Esophagus muscularis mucosa (tissue), 4 donors: ENCODE results near the gene SYTL2. TPM values are rescaled to one million over a fixed set of nuclear protein-coding genes. Genes with fewer than 3 reads are reported as not detected.

Source experiments
- DNase-seq: peaks from one replicate; pipeline ENCODE4 v3.0.0-alpha.2; 2017; ENCODE audit errors: extremely low spot score
- H3K27ac ChIP-seq, 4 donors: fragments of 200-600 bp; sonication (generic); replicated peaks in 1 of 4; 1 replicate in 3 of 4; 2 replicates in 1 of 4; pipeline ENCODE4 v1.5.1; 2016 to 2019; ENCODE audit warnings: mild to moderate bottlenecking in 1 of 4
- H3K27me3 ChIP-seq, 4 donors: fragments of 200-600 bp; sonication (generic); one replicate each; pipeline versions ENCODE4 v1.5.1 to v1.6.0; 2016 to 2019
- H3K36me3 ChIP-seq, 4 donors: fragments of 200-600 bp; sonication (generic); one replicate each; pipeline ENCODE4 v1.5.1; 2016 to 2019
- H3K4me1 ChIP-seq, 4 donors: fragments of 200-600 bp; sonication (generic); one replicate each; pipeline ENCODE4 v1.5.1; 2016 to 2019
- H3K4me3 ChIP-seq, 4 donors: fragments of 200-600 bp; sonication (generic); 1 replicate in 2 of 4; 2 replicates in 2 of 4; pipeline ENCODE4 v1.5.1; 2016 to 2019; ENCODE audit warnings: mild to moderate bottlenecking in 4 of 4, moderate library complexity in 1 of 4
- H3K9me3 ChIP-seq, 4 donors: fragments of 200-600 bp; sonication (generic); 1 replicate in 3 of 4; 2 replicates in 1 of 4; pipeline ENCODE4 v1.5.1; 2016 to 2019
- EP300 ChIP-seq: sonication (generic); formaldehyde crosslinking; IDR thresholded peaks from one replicate; pipeline ENCODE4 v1.6.1; 2017; ENCODE audit warnings: antibody characterized with exemption
- POLR2A ChIP-seq: fragments of 450-650 bp; IDR thresholded peaks from one replicate; pipeline ENCODE4 v1.6.1; 2017; ENCODE audit warnings: antibody characterized with exemption, moderate library complexity, mild to moderate bottlenecking, low read depth
- POLR2AphosphoS5 ChIP-seq, 2 donors: sonication (generic); formaldehyde crosslinking; IDR thresholded peaks; one replicate each; pipeline ENCODE4 v1.6.1; 2017; ENCODE audit warnings: antibody characterized with exemption in 2 of 2
- WGBS: methylation state at CpG from one replicate; pipeline ENCODE4 v1.1.5; 2018; 5-methylcytosine and 5-hydroxymethylcytosine counted together
- intact Hi-C: fragments of 100-400 bp; cut with DNase I; formaldehyde crosslinking; loops from one replicate; pipeline ENCODE4 v1.15.1; 2023
- total RNA-seq, 4 donors: library from RNA; depleted of rRNA; stranded (reverse); fragments of >200 nt; gene quantifications; one replicate each; pipeline versions ENCODE4 v1.1.0 to v1.2.1, GENCODE V29; 2016
- TF ChIP-seq, protein P1 (sequence below), 3 experiments: fragments of 200-600 bp in 2 of 3; fragments of 450-650 bp in 1 of 3; sonication (generic) in 2 of 3; IDR thresholded peaks; one replicate each; pipeline ENCODE4 v1.5.1; 2017 to 2019; ENCODE audit warnings: antibody characterized with exemption in 3 of 3, mild to moderate bottlenecking in 2 of 3, moderate library complexity in 1 of 3

The SYTL2 gene
- total RNA-seq, 4 donors from 2014 or later, result 7.1 to 10.4 (median 8.8) TPM

GRCh38 chr11:85651118-85651517 is 159.8 kb downstream of the SYTL2 start:
- DNase-seq, result no peak
- Histone ChIP-seq H3K9me3 (no peaks in the 10 kb centered on the region), H3K27me3 (no peaks in the 10 kb centered on the region), H3K27ac (no peak overlapping the region), H3K4me1 (peaks cover 20 to 28% (median 21%) of the 10 kb centered on the region in 4 donors), H3K36me3 (peaks cover 6 to 39% (median 19%) of the 10 kb centered on the region in 4 donors), H3K4me3 (no peak overlapping the region)
- TF ChIP-seq POLR2AphosphoS5 (IDR thresholded peaks at IDR 0.05) (no peak), EP300 (no peak), POLR2A (no peak)
- TF ChIP-seq, protein P1, sequence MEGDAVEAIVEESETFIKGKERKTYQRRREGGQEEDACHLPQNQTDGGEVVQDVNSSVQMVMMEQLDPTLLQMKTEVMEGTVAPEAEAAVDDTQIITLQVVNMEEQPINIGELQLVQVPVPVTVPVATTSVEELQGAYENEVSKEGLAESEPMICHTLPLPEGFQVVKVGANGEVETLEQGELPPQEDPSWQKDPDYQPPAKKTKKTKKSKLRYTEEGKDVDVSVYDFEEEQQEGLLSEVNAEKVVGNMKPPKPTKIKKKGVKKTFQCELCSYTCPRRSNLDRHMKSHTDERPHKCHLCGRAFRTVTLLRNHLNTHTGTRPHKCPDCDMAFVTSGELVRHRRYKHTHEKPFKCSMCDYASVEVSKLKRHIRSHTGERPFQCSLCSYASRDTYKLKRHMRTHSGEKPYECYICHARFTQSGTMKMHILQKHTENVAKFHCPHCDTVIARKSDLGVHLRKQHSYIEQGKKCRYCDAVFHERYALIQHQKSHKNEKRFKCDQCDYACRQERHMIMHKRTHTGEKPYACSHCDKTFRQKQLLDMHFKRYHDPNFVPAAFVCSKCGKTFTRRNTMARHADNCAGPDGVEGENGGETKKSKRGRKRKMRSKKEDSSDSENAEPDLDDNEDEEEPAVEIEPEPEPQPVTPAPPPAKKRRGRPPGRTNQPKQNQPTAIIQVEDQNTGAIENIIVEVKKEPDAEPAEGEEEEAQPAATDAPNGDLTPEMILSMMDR (IDR thresholded peaks at IDR 0.05), result no peak
- intact Hi-C loops, result no loop called here
- 93% methylated on average over 1 of the region's 1 CpG for WGBS

- peaks cover 20 to 25% (median 21%) of the 10 kb centered on the region in 4 donors for H3K4me1 ChIP-seq
- DNase-seq, result peak; percentile 97
- H3K9me3 ChIP-seq, result no peaks in the 10 kb centered on the region
- 1% methylated on average over 18 of the region's 33 CpGs for WGBS
- TF ChIP-seq POLR2AphosphoS5 (IDR thresholded peaks at IDR 0.05), result peak; percentile 90 to 91
- TF ChIP-seq EP300, result no peak
- TF ChIP-seq POLR2A, result peak; percentile 52
- peak within 1 kb of the TSS; percentile 59 to 82 (median 73) for H3K4me3 ChIP-seq
- peak within 1 kb of the TSS; percentile 82 to 86 (median 84) for H3K27ac ChIP-seq
- peaks cover 0 to 14% (median 3%) of the 10 kb centered on the region in 4 donors for H3K36me3 ChIP-seq
- intact Hi-C loops, result loop anchor here (2.0 kb wide), 1 partner anchor 19 kb away; the partner anchor contains the start of gene TMEM126B
- no peaks in the 10 kb centered on the region for H3K27me3 ChIP-seq
Measured at GRCh38 chr11:85647604-85648299, 163.2 kb downstream of the SYTL2 start, which contains the start of gene TMEM126A. TMEM126A (plus strand) TSS chr11:85647967; CDS start chr11:85650256, 2,289 bp downstream.

- Histone ChIP-seq H3K4me3 (peak overlapping the region; percentile 59 to 82 (median 73)), H3K27ac (peak overlapping the region; percentile 82 to 86 (median 84)), H3K9me3 (no peaks in the 10 kb centered on the region), H3K4me1 (peaks cover 20 to 25% (median 21%) of the 10 kb centered on the region in 4 donors), H3K27me3 (no peaks in the 10 kb centered on the region), H3K36me3 (peaks cover 0 to 12% (median 3%) of the 10 kb centered on the region in 4 donors)
- DNase-seq, result no peak
- TF ChIP-seq POLR2A, result no peak
- intact Hi-C loops, result no loop called here
- 39% methylated on average over 2 of the region's 2 CpGs for WGBS
Measured at GRCh38 chr11:85647078-85647477, 163.9 kb downstream of the SYTL2 start.

Other genes starting within 250 kb of the SYTL2 start
- gene DLG2, start 183.8 kb downstream of the SYTL2 start, total RNA-seq, result 10 to 100 TPM in 2 of 4 donors, 1 to 10 TPM in 2; 7.3 to 14.1 (median 11.1) TPM
- gene TMEM126B, start 182.5 kb downstream of the SYTL2 start, total RNA-seq, result 10 to 100 TPM; 25.4 to 65.2 (median 46.6) TPM
- 10 to 100 TPM; 19.0 to 48.6 (median 26.8) TPM for gene TMEM126A, start 163.2 kb downstream of the SYTL2 start, total RNA-seq
- gene CREBZF, start 146.0 kb downstream of the SYTL2 start, total RNA-seq, result 10 to 100 TPM; 34.8 to 60.6 (median 37.0) TPM
- gene CCDC89, start 124.9 kb downstream of the SYTL2 start, total RNA-seq, result 1 to 10 TPM in 3 of 4 donors, under 1 TPM in 1; 0.83 to 2.9 (median 2.5) TPM
- not detected for gene CCDC83, start 44.2 kb upstream of the SYTL2 start, total RNA-seq